ENCODE measurements around the gene NBEA.
"Not testable (repeated sequence)": the region's sequence is repeated elsewhere in the genome, so short reads cannot be mapped to it uniquely, and the experiment has no call there.

The NBEA gene

DNA sequence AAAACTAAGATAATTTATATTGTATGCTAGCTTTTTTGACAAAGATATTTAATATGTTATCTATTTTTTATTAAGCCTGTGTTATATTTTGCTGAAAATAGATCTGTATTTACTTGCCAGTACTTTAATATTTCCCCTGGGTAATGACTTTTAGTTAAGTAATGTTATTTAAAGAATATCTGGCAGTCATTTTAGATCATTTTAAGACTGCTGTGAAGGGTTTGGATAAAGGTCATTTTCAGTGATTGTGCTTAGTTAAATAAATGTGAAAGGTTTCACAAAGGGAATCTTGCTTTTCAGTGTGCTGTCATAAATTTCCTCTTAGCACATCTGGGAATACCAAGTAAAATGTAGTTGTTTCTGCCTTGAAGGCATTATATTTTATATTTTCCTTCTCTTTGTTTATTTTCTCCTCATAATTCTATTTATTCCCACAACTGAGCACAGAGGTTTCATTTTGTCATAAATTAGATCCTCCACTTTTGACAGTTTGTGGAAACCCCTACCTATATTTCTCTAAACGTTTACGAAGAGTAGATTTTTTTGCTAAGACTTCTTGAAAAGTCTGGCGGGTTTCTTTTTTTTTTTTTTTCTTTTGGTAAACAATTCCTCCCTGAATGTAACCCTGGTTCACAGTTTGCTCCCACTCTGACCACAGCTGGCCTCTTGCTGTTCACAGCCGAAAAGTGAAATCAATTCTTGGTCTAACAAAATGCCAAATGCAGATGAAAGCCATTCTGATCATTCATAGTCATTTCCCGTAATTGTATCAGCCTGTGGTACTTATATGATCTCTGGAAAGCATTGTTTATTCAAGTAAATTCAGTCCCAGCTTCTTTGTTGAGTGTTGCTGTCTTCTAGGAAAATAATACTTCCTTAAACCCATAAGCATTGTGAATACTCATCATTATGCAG, 446.6 kb downstream of the NBEA start:
- no peak for DNase-seq (ENCODE audit: low spot score)

- DNase-seq (ENCODE audit: low spot score) = no peak
Measured at GRCh38 chr13:35389535-35389934, 447.5 kb downstream of the NBEA start.

DNA sequence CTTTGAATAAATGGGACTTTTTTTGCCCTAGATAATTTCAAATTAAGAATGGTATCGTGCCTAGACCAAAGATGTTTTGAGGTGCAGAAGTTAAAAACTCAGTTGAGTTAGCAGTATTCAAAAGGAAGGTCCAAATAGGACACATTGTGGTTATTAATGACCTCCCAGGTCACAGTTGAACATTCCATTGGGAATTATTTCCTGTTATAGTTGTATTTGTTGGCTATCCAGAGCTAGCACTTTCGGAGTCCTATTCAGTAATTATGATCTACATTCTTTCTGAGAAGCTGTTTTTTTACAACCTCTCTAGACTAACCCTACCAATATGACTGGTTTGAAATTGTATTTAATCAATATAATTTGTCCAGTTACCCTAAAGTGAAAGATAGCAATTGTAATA, 450.7 kb downstream of the NBEA start:
- no peak for DNase-seq (ENCODE audit: low spot score)

DNA sequence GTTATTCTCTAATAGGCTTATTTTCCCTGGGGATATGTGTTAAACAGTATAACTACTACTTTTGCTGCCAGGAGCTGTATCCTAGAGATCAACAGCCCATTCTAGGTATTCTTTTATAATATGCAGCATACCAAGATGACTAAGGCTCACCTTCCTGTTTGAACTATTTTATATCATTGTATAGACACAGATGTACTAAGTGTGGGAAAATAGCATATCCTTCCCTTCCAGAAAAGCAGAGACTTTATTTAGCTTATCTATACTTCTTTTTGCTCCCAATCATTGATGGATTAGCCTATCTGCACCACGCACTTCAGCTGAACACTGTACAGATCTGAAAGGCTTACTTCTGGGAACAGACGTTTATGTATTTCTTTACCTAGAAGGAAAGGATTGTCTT, 451.8 kb downstream of the NBEA start:
- DNase-seq (ENCODE audit: low spot score) = no peak

DNA sequence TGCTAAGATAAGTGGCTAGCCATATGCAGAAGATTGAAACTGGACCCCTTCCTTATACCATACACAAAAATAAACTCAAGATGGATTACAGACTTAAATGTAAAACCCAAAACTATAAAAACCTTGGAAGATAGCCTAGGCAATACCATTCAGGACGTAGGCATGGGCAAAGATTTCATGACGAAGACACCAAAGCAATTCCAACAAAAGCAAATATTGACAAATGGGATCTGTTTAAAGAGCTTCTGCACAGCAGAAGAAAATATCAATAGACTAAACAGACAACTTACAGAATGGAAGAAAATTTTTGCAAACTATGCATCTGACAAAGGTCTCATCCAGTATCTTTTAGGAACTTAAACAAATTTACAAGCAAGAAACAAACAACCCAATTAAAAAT, 466.2 kb downstream of the NBEA start:
- DNase-seq (ENCODE audit: low spot score) = not testable (repeated sequence)

DNA sequence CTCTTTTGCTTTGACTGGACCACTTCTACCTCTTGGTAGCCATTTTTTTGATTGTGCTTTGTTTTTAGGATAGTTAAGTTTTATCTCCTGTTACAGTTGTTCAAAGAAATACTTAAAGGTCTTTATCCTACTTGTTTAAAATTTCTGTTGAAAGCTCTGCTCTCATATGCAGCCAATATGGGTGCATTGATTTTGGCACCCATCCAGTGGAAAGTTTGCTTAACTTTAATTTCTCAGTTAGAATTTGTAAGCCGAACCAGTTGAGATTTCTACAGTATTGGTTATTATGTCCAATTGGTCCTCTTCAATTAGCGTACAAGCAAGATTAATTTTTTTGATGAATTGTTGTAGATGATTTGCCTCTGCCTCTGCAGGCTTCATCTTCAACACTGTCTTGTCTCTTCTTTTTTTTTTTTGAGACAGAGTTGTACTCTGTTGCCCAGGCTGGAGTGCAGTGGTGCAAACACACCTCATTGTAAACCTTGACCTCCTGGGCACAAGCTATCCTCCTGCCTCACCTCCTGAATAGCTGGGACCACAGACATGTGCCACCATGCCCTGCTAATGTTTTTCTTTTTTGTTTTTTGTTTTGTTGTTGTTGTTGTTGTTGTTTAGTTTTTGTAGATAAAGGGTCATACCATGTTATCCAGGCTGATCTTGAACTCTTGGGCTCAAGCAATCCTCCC, 469.1 kb downstream of the NBEA start:
- no peak for DNase-seq (ENCODE audit: low spot score)

- DNase-seq (ENCODE audit: low spot score) = no peak
Measured at GRCh38 chr13:35448465-35448864, 506.4 kb downstream of the NBEA start.

- DNase-seq (ENCODE audit: low spot score) = no peak
Measured at GRCh38 chr13:35449821-35450220, 507.8 kb downstream of the NBEA start.

GRCh38 chr13:35455022-35455421, 513.0 kb downstream of the NBEA start:
- no peak for DNase-seq (ENCODE audit: low spot score)

DNA sequence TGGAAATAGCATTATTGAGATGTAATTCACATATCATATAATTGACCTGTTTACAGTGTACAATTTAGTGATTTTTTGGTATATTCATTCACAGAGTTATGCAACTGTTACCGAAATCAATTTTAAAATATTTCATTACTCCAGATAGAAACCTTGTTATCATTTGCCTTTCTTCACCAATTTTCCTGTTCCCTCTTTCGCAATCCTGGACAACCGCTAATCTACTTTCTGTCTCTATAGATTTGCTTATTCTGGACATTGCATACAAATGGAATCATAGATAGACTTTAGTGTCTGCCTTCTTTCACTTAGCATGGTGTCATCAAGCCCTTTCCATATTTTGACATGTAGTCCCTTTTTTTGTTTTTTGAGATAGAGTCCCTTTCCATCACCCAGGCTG, 515.2 kb downstream of the NBEA start:
- no peak for DNase-seq (ENCODE audit: low spot score)

- no peak for DNase-seq (ENCODE audit: low spot score)
Measured at GRCh38 chr13:35460061-35460460, 518.0 kb downstream of the NBEA start.

- DNase-seq (ENCODE audit: low spot score) = no peak
Measured at GRCh38 chr13:35465371-35465770, 523.3 kb downstream of the NBEA start.

DNA sequence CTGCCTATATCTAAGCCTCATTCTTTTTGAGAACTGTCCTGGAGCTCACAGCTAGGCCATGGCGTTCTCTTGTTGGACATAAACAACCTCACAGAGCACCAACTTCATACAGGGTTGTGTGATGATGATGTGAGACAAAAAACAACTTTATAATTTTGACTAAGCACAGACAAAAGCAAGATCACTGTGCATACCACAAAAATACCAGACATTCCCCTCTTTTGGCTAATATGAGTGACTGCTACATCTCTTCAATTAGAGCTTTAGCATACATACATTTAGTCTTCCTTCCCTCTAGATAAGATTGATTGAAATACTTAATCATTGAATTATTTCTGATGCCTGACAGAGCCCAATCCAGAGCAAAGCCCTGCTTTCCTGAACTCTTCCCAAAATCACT, 526.1 kb downstream of the NBEA start:
- no peak for DNase-seq (ENCODE audit: low spot score)

- no peak for DNase-seq (ENCODE audit: low spot score)
Measured at GRCh38 chr13:35469806-35470525, 527.9 kb downstream of the NBEA start.

DNA sequence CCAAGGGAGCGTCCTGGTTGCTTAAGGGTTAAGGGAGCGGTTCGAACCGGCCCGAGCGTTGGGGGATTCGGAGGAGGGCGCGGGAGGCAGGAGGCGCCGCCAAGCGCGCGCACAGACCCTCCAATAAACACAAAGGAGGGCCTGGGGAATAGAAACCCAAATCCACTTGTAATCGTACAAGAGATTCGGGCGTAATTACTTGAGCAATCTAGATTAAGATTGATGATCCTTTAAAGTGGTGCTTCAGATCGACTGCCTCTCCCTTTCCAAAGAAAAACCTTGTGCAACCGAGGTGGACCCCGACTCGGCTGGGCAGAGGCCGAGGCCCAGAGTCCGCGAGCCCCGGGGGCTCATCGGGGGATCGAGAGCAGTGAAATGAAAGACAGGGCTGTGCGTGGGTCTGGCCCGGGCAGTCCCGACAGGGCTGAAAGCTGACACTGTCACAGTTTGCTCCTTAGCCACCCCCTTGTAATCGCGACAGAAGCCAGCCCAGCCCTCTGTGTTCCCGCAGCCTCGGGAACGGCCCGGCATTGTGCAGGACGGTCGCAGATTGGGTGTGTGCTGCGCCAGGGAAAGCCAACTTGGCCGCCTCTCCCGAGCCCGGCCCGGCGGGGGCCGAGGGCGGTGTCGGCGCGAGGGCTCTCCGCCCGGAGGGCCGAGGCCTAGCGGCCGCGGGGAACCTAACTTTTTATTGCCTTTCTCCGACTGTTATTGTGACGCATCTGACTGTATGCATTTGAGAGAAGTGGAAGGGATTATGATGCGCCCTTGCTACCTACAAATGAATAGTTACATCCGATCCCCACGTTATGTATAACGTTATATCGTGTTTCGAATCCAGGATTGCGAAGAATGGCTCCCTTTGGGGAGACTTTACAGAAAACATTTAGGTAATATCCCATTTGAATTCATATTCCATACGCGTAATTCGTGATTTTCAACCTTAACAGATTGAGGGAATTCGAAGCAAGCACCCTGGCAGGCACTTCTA, 528.9 kb downstream of the NBEA start:
- DNase-seq (ENCODE audit: low spot score) = peak; percentile 82

DNA sequence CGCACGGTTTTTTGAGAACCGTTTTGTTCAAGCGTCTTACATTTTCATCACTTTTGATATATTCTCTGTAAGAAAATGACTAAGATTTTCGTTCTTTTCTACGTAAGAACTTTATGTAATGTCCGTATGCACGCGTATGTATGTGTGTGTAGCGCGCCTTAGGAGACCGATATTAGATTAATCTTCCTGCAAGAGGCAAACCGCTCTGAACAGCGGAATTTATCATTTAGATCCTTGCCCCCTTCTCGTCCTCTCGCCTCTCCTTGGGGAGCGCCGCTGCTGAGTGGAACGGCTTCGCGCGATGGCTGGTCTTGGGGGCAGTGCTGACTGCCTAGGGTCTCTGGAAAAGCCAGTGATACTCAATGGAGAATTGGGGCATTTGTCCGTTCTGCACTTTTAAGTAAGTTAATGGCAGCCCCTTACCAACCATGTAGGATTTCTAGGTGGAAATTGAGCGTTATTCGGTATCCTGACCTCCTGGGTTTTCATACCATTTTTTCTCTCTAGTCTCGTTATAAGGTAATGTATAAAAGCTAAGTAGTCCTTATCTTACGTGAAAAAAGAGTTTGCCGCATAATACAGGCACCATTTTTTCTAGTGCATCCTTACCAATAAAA, 529.7 kb downstream of the NBEA start:
- DNase-seq (ENCODE audit: low spot score) = peak; percentile 59

DNA sequence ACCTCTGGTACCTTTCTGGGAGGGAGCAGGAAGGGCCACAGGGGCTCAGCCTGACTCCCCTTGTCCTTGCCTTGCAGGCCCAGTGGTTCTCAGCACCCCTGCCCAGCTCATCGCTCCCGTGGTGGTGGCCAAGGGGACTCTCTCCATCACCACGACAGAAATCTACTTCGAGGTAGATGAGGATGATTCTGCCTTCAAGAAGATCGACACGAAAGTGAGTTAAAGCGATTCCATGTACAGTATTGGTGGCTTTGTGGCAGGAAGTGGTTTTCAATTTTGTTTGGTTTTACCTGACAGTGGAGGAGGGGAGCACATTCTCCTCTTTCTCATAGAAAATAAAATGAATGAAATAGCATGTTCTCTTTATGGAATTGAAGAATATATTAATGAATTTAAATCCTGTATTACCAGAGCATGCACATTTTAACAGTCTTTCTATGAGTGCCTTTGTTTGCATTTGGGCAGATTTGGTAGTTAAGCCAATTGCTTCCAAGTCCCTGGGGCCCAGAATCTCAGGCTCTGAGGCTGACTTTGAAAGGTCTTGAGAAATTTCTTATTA, 530.3 kb downstream of the NBEA start:
- DNase-seq (ENCODE audit: low spot score) = no peak

DNA sequence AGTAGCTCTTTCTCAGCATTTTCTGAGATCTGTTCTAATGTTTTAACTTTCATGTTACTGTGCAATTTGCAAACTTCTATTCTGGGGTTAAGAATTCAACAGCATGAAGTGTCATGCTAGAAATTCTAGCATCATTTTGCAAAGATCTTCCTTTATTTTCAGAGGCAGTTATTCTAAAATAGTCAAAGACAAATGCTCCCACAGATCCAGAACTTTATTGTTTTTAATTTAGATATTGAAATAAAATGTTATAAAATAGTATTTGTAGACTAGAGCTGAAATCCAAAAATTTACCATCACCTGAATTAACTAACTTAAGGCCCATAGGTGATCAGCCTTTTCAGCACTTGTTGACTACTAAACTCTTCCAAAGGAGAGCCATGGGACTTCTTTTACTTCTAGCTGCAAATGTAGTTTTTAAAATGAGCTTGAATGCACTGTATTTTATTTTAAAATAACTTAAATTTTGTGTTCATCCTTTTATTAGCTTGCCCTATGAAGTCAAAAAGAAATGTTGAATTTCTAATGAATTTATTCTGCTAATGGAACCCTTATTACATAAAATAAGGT, 531.2 kb downstream of the NBEA start:
- no peak for DNase-seq (ENCODE audit: low spot score)

- DNase-seq (ENCODE audit: low spot score) = no peak
Measured at GRCh38 chr13:35473802-35474201, 531.7 kb downstream of the NBEA start.

DNA sequence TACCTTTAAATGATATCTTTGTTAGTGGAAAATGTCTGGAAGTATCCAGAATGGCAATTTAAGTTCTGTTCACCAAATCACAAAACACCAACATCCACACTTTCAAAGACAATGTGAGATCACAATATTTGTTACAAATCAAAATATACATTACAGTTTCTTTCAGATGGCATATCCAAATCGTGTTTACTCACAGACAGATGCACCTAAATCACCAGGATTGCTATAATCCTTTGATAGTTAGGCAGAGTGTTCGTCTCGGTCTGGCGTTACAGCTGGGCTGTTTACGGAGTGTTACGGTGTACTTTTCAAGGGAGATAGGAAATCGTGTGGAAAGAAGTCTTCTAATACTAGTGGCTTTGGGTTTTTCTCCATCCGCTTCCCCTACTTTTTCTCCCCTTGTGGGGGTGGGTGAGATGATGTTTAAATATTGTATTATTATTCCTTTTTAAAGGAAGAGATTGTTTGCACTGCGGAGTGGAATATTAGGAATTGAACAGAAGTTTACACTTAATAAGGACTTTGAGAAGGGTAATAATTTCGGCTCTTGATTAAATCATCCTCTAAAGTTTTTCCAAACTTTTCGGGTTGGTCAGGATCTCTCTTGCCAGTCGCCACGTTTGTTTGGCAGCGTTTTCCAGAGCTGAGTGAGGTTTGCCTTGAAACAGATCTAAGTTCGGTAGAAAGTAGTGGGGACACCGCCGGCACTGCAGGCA, 532.6 kb downstream of the NBEA start:
- no peak for DNase-seq (ENCODE audit: low spot score)

All from ecto neural progenitor cell (in vitro differentiated cells).